AG09309 (cell line): ENCODE measurements around the gene WDR82.

Source experiments
- DNase-seq: peaks from one replicate; pipeline ENCODE4 v3.0.0-alpha.2; 2010; ENCODE audit warnings: low read depth
- H3K4me3 ChIP-seq: 2 replicates; pipeline ENCODE4 v1.5.1; 2011; ENCODE audit warnings: mild to moderate bottlenecking, low read depth, low read length, moderate library complexity; ENCODE audit not compliant: control insufficient read depth
- TF ChIP-seq, protein P1 (sequence below): IDR thresholded peaks from 2 replicates; pipeline ENCODE4 v1.5.1; 2011; ENCODE audit warnings: mild to moderate bottlenecking, low read depth, low read length, inconsistent platforms; ENCODE audit not compliant: insufficient read depth, control insufficient read depth; ENCODE audit errors: missing control alignments

WDR82 gene

DNA sequence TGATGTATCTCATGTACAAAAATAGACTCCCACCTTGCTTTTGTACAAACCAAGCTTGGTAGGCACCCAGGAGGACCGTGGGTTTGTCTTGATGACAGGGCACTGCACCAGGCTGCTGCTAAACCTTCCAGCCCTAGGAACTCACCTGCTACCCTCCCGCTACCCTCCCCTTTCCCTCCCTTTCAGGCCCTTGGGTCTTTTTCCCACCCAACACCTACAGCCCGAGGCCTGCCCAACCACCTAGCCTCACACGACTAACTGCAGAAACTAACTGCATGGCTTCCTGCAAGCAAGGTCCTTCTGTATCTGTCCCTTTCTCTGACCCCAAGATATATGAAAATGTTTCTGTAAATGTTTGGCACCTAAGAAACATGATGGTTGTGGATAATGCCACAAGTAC lies 21.8 kb downstream of the WDR82 start:
- H3K4me3 ChIP-seq, result no peak overlapping the region
- TF ChIP-seq, protein P1, sequence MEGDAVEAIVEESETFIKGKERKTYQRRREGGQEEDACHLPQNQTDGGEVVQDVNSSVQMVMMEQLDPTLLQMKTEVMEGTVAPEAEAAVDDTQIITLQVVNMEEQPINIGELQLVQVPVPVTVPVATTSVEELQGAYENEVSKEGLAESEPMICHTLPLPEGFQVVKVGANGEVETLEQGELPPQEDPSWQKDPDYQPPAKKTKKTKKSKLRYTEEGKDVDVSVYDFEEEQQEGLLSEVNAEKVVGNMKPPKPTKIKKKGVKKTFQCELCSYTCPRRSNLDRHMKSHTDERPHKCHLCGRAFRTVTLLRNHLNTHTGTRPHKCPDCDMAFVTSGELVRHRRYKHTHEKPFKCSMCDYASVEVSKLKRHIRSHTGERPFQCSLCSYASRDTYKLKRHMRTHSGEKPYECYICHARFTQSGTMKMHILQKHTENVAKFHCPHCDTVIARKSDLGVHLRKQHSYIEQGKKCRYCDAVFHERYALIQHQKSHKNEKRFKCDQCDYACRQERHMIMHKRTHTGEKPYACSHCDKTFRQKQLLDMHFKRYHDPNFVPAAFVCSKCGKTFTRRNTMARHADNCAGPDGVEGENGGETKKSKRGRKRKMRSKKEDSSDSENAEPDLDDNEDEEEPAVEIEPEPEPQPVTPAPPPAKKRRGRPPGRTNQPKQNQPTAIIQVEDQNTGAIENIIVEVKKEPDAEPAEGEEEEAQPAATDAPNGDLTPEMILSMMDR, result no peak
- no peak for DNase-seq

DNA sequence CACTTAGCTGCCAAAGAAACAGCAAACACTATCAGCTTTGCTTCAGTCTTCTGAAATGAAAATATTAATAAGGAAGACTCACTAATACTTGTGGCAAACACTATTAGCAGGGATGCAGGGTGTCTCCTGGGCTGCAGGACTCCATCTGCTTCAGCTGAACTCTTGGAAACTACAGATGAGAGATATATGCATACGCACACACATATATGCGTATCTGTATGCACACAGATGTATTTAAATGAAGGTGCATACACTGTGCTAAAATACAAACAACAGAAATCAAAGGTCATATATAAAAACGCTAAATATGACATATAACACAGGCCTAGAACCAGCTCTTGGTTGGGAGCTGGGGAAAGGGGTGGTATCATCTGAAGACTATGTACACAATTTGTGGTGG lies 22.3 kb downstream of the WDR82 start:
- no peak for DNase-seq
- H3K4me3 ChIP-seq, result no peak overlapping the region
- TF ChIP-seq, protein P1, result no peak

DNA sequence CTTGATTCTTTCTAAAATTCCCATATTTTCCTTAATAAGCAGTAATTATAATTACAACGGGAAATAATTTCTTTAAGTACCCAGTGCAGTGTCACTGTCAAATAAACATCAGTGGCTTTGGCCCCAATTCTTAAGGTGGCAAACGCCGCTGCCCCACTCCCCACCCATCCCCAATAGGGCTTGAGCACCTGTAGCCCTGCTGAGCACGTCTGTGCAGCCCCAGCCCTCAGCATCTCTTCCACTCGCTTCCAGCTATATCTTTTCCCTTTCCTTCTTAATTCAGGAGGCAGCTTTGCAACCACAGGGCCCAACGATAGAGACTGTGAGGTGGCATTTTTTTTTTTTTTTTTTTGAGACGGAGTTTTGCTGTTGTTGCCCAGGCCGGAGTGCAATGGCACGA lies 23.8 kb downstream of the WDR82 start:
- H3K4me3 ChIP-seq, result no peak overlapping the region
- TF ChIP-seq, protein P1, result no peak
- no peak for DNase-seq

DNA sequence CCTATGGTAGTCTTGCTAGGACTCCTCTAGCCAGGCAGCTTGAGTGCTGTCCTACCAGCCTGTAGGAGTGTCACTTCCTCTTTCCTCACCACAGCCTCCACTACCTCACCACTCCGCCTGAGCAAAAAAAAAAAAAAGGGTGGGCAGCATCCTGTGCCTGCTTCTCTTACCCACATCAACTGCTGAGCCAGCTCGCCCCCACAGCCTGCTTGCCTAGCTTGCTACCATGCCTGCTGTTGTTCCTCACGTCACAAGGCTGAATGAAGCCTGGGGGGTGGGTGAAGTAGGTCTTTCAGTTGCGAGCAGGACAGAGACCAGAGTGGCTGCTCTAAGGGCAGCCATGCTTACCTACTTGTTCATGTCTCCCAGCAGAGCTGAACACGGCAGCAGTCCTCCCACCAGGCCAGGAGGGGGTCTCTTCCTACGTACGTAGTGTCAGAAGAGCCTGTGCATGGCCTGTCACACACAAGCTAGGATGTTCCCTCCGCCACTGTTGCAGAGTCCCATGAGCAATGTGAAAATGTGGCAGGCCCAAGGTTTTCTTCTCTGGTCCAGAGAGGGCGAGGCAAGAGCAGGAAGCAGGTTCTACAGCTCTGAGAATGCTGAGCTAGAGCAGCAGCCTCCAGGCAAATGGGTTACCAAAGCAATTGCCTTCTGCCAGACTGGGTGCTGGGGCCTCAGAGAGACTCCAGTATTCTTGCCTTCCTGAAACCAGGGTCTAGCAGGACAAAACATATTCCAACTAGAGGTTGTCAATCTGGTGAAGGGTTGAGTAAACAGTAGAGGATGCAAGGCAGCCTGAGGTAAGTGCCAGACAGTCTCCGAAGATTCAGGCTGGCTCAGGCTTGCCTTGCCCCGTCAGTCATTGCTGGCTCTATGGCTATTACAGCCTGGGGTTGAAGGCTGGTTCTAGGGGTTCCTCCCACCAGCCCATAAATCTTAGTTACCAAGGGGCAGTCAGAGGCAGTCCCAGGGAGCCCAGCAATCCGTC lies 24.8 kb downstream of the WDR82 start:
- DNase-seq, result no peak
- no peak overlapping the region for H3K4me3 ChIP-seq
- TF ChIP-seq, protein P1, result no peak

DNA sequence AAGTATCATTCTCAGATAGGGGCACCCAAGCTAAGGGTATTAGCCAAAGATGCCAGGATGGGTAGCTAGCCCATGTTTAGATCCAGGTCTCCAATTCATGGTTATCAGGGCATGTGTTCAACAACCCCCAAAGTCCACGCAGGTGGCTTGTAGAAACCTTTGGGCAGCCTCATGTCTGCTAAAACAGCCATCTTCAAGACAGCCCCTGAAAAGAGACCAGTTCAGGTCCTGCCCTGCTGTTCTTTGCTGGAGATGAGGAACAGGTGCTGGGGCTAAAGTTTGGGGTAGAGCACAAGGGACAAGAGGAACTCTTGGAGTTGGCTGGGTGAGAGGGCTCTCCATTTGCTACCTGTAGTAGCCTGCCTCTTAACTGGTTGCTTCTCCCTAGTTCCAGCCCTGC lies 28.3 kb downstream of the WDR82 start:
- H3K4me3 ChIP-seq, result no peak overlapping the region
- DNase-seq, result no peak
- TF ChIP-seq, protein P1, result no peak

DNA sequence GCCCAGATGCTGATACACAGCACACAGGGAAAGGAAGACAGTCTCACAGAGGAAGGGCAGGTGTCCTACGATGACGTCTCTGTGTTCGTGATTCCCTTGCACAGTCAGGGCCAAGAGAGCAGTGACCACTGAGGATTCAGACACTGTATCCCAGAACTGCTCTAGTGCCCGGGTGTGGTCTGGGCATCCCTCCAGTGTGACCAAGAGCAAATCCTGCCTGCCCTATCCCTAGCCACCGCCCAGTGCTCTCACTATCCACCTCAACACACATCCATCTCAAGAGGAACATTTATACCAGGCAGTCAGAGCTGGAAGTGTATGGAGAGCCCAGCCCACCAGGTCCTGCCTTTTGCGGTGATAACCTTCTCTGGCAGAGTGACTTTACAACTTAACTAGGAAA lies 28.8 kb downstream of the WDR82 start:
- no peak overlapping the region for H3K4me3 ChIP-seq
- no peak for DNase-seq
- TF ChIP-seq, protein P1, result no peak
